Aorta (tissue), 5 donors: Measurements from ENCODE around the gene MPZL3. TPM values are rescaled to one million over a fixed set of nuclear protein-coding genes. Genes with fewer than 3 reads are reported as not detected.

Experiments used
- ATAC-seq: fragments of 200-7000 bp; cut with Tn5 transposase; one replicate; pipeline ENCODE4 v1.9.1; 2022; ENCODE audit warnings: moderate library complexity; ENCODE audit not compliant: low FRiP score
- DNase-seq, 2 donors: peaks; one replicate each; pipeline ENCODE4 v3.0.0-alpha.2; 2020
- H3K27ac ChIP-seq, 2 donors: one replicate each; pipeline ENCODE4 v1.5.1; 2013; ENCODE audit warnings: low read length in 2 of 2, mild to moderate bottlenecking in 2 of 2, moderate library complexity in 2 of 2, control low read depth in 1 of 2, inconsistent platforms in 1 of 2, low read depth in 1 of 2
- H3K27me3 ChIP-seq, 2 donors: one replicate each; pipeline ENCODE4 v1.6.1; 2013; ENCODE audit warnings: control low read depth in 1 of 2, low read length in 1 of 2, mild to moderate bottlenecking in 1 of 2, moderate library complexity in 1 of 2; ENCODE audit not compliant: insufficient read depth in 2 of 2, control insufficient read depth in 1 of 2
- H3K36me3 ChIP-seq, 2 donors: one replicate each; pipeline ENCODE4 v1.6.1; 2013; ENCODE audit warnings: control low read depth in 1 of 2, low read length in 1 of 2, mild to moderate bottlenecking in 1 of 2; ENCODE audit not compliant: insufficient read depth in 2 of 2, control insufficient read depth in 1 of 2
- H3K4me1 ChIP-seq, 2 donors: one replicate each; pipeline ENCODE4 v1.6.1; 2013; ENCODE audit warnings: low read length in 2 of 2, control low read depth in 1 of 2, mild to moderate bottlenecking in 1 of 2, moderate library complexity in 1 of 2; ENCODE audit not compliant: insufficient read depth in 2 of 2, control insufficient read depth in 1 of 2
- H3K4me3 ChIP-seq, 2 donors: one replicate each; pipeline ENCODE4 v1.5.1; 2013; ENCODE audit warnings: low read length in 2 of 2, control low read depth in 1 of 2, mild to moderate bottlenecking in 1 of 2
- H3K9me3 ChIP-seq: one replicate; pipeline ENCODE4 v1.6.1; 2013; ENCODE audit warnings: mild to moderate bottlenecking, low read length; ENCODE audit not compliant: control insufficient read depth
- WGBS, 2 donors: extraction: QIAGEN DNeasy Blood & Tissue Kit; methylation state at CpG; one replicate each; pipeline ENCODE4 v1.1.7; 2013; 5-methylcytosine and 5-hydroxymethylcytosine counted together
- intact Hi-C, 2 donors: fragments of 100-400 bp; cut with DNase I; formaldehyde crosslinking; loops; one replicate each; pipeline versions ENCODE4 v1.14.2 to v1.15.0; 2022
- polyA plus RNA-seq, 2 donors: library from polyadenylated mRNA; stranded (reverse); fragments of 200-250 nt; gene quantifications; one replicate each; pipeline ENCODE4 v1.2.3, GENCODE V29; 2013
- total RNA-seq, 2 donors: library from RNA; stranded (reverse); fragmentation: NEBNext Ultra II Directional; extraction: Animal tissue kit (Norgen Biotek cat#: 25700); gene quantifications; one replicate each; pipeline ENCODE4 v1.2.1, GENCODE V29; 2021
- donor health status: healthy with polysubstance abuse.
- donor health status: Bipolar disorder and iron deficiency.
- donor health status: DM: no; HTN: no; CAD: no.
- donor health status: DM: no; HTN: no; CAD: no.
- donor health status: DM: yes; HTN: yes; CAD: no.

Gene MPZL3
- total and polyA plus RNA-seq, 4 donors, result 0.33 to 2.7 (median 1.00) TPM

GRCh38 chr11:118176778-118177134 lies 75.4 kb downstream of the MPZL3 start:
- Histone ChIP-seq H3K27ac (no peak overlapping the region), H3K36me3 (no peaks in the 10 kb centered on the region), H3K27me3 (no peaks in the 10 kb centered on the region), H3K9me3 (no peaks in the 10 kb centered on the region), H3K4me1 (no peaks in the 10 kb centered on the region), H3K4me3 (no peak overlapping the region)
- DNase-seq, result no peak
- ATAC-seq, result no peak
- 88 to 90% methylated on average over 4 of the region's 4 CpGs for WGBS, 2 donors
- intact Hi-C loops, result no loop called here

Other genes starting within 250 kb of the MPZL3 start
- gene TMPRSS4, start 175.3 kb downstream of the MPZL3 start, total RNA-seq, result under 1 TPM in 1 of 2 donors, not detected in 1; 0.96 TPM
- 1 to 10 TPM in 1 of 2 donors, not detected in 1; 6.5 TPM for gene TMPRSS4, start 175.3 kb downstream of the MPZL3 start, polyA plus RNA-seq
- gene SMIM35, start 165.4 kb downstream of the MPZL3 start, total RNA-seq, result under 1 TPM in 1 of 2 donors, not detected in 1; 0.15 TPM
- gene SMIM35, start 165.4 kb downstream of the MPZL3 start, polyA plus RNA-seq, result not detected
- 10 to 100 TPM in 1 of 2 donors, 1 to 10 TPM in 1; 2.2 to 11.8 TPM for gene SCN4B, start 99.5 kb downstream of the MPZL3 start, total RNA-seq
- under 1 TPM; 0.05 to 0.25 TPM for gene SCN4B, start 99.5 kb downstream of the MPZL3 start, polyA plus RNA-seq
- gene SCN2B, start 75.7 kb downstream of the MPZL3 start, total RNA-seq, result under 1 TPM in 1 of 2 donors, not detected in 1; 0.78 TPM
- not detected for gene SCN2B, start 75.7 kb downstream of the MPZL3 start, polyA plus RNA-seq
- gene JAML, start 27.4 kb downstream of the MPZL3 start, total RNA-seq, result 10 to 100 TPM in 1 of 2 donors, 1 to 10 TPM in 1; 8.0 to 29.5 TPM
- 1 to 10 TPM; 1.8 to 4.0 TPM for gene JAML, start 27.4 kb downstream of the MPZL3 start, polyA plus RNA-seq
- gene MPZL2, start 11.9 kb upstream of the MPZL3 start, total RNA-seq, result 10 to 100 TPM; 52.7 to 63.2 TPM
- 10 to 100 TPM in 1 of 2 donors, 1 to 10 TPM in 1; 3.8 to 13.3 TPM for gene MPZL2, start 11.9 kb upstream of the MPZL3 start, polyA plus RNA-seq
- gene CD3E, start 52.4 kb upstream of the MPZL3 start, total RNA-seq, result 1 to 10 TPM; 2.3 to 5.2 TPM
- gene CD3E, start 52.4 kb upstream of the MPZL3 start, polyA plus RNA-seq, result 1 to 10 TPM in 1 of 2 donors, under 1 TPM in 1; 0.43 to 2.5 TPM
- gene CD3D, start 90.3 kb upstream of the MPZL3 start, total RNA-seq, result 1 to 10 TPM; 3.0 to 3.9 TPM
- gene CD3D, start 90.3 kb upstream of the MPZL3 start, polyA plus RNA-seq, result 1 to 10 TPM in 1 of 2 donors, under 1 TPM in 1; 0.36 to 3.3 TPM
- 1 to 10 TPM; 1.1 to 3.0 TPM for gene CD3G, start 92.0 kb upstream of the MPZL3 start, total RNA-seq
- not detected for gene CD3G, start 92.0 kb upstream of the MPZL3 start, polyA plus RNA-seq
- 10 to 100 TPM; 33.4 to 35.2 TPM for gene UBE4A, start 107.2 kb upstream of the MPZL3 start, total RNA-seq
- 10 to 100 TPM in 1 of 2 donors, 1 to 10 TPM in 1; 3.3 to 14.3 TPM for gene UBE4A, start 107.2 kb upstream of the MPZL3 start, polyA plus RNA-seq
- 100 to 1,000 TPM in 1 of 2 donors, 10 to 100 TPM in 1; 98.4 to 107 TPM for gene ATP5MG, start 149.2 kb upstream of the MPZL3 start, total RNA-seq
- 100 to 1,000 TPM; 118 to 256 TPM for gene ATP5MG, start 149.2 kb upstream of the MPZL3 start, polyA plus RNA-seq
- 100 to 1,000 TPM; 105 to 114 TPM for gene KMT2A, start 184.1 kb upstream of the MPZL3 start, total RNA-seq
- 10 to 100 TPM in 1 of 2 donors, 1 to 10 TPM in 1; 5.6 to 15.1 TPM for gene KMT2A, start 184.1 kb upstream of the MPZL3 start, polyA plus RNA-seq